Measurements from ENCODE around the gene PRDM5. TPM values are rescaled to one million over a fixed set of nuclear protein-coding genes. Genes with fewer than 3 reads are reported as not detected.

The PRDM5 gene
- total RNA-seq, 1 experiment from 2014 or later: 0.85 TPM

DNA sequence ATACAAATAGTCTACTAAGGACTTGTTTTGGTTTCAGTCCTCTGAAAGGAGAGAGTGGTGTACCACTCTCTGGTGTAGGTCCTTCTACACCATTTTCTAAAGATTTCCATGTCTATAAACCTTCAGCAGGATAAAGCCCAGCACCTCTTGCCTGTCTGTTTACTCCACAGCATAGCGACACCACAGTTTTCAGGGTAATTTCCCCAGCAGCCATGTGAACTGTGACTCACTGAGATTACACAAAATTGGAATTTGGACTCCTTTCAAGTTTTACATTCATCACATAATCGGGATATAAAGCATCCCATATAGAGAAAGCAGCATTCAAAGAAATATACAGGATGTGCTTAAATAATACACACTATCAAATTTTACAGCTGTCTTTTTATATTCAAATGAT, 229.6 kb downstream of the PRDM5 start:
- H2AFZ ChIP-seq: no peak overlapping the region
- no TSS peak for BruUV-seq (replicated peaks)
- H3F3A ChIP-seq (ENCODE audit: insufficient read depth, low read depth): no peaks in the 10 kb centered on the region
- no peaks in the 10 kb centered on the region for H3K9me2 ChIP-seq (ENCODE audit: insufficient read depth)
- ChIA-PET CTCF (no interaction called here), POLR2A (ENCODE audit: unreplicated experiment) (no interaction called here)
- H3K4me3 ChIP-seq: no peak overlapping the region
- H3K27ac ChIP-seq: no peak overlapping the region
- H3K27me3 ChIP-seq (ENCODE audit: insufficient read depth, low read depth): no peaks in the 10 kb centered on the region
- H3K36me3 ChIP-seq (ENCODE audit: low read depth): no peaks in the 10 kb centered on the region
- no peaks in the 10 kb centered on the region for H3K79me2 ChIP-seq (ENCODE audit: low read depth)
- H4K20me1 ChIP-seq (ENCODE audit: insufficient read depth): no peaks in the 10 kb centered on the region
- intact Hi-C loops (cut with micrococcal nuclease; ENCODE audit: unreplicated experiment): no loop called here
- H3K9me3 ChIP-seq (ENCODE audit: insufficient read depth, low read depth): no peaks in the 10 kb centered on the region
- DNase-seq: peak in 1 of 2 experiments; percentile 3
- no peaks in the 10 kb centered on the region for H3K4me1 ChIP-seq (replicated peaks; ENCODE audit: insufficient read depth)
- TF ChIP-seq, protein P1, sequence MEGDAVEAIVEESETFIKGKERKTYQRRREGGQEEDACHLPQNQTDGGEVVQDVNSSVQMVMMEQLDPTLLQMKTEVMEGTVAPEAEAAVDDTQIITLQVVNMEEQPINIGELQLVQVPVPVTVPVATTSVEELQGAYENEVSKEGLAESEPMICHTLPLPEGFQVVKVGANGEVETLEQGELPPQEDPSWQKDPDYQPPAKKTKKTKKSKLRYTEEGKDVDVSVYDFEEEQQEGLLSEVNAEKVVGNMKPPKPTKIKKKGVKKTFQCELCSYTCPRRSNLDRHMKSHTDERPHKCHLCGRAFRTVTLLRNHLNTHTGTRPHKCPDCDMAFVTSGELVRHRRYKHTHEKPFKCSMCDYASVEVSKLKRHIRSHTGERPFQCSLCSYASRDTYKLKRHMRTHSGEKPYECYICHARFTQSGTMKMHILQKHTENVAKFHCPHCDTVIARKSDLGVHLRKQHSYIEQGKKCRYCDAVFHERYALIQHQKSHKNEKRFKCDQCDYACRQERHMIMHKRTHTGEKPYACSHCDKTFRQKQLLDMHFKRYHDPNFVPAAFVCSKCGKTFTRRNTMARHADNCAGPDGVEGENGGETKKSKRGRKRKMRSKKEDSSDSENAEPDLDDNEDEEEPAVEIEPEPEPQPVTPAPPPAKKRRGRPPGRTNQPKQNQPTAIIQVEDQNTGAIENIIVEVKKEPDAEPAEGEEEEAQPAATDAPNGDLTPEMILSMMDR (conservative IDR thresholded peaks at IDR 0.05): no peak
- TF ChIP-seq EZH2 (IDR thresholded peaks at IDR 0.05; ENCODE audit: low read depth): no peak
- H3K4me2 ChIP-seq: no peak overlapping the region

DNA sequence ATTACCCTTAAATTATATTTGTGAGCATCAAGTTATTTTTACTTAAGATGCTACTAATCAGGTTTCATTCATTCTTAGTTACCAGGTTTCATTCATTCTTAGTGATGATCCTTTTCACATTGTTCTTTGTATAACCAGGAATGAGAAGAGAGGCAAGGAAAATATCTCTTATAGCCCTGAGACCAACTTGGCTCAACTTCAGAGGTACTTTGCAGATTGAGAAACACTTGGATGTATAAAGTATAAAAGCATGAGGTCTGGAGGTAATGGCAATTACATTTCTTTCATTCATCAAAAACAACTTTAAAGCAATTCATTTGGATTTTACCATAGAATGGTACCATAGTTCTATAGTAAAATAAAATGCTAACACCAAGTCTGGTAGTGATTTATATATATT, 231.0 kb downstream of the PRDM5 start:
- H3K9me3 ChIP-seq (ENCODE audit: insufficient read depth, low read depth): no peaks in the 10 kb centered on the region
- no peaks in the 10 kb centered on the region for H3K79me2 ChIP-seq (ENCODE audit: low read depth)
- no TSS peak for BruUV-seq (replicated peaks)
- no peak overlapping the region for H3K27ac ChIP-seq
- no peak overlapping the region for H2AFZ ChIP-seq
- no peaks in the 10 kb centered on the region for H4K20me1 ChIP-seq (ENCODE audit: insufficient read depth)
- no peak overlapping the region for H3K4me2 ChIP-seq
- H3K36me3 ChIP-seq (ENCODE audit: low read depth): no peaks in the 10 kb centered on the region
- intact Hi-C loops (cut with micrococcal nuclease; ENCODE audit: unreplicated experiment): no loop called here
- ChIA-PET CTCF (no interaction called here), POLR2A (ENCODE audit: unreplicated experiment) (no interaction called here)
- no peak overlapping the region for H3K4me3 ChIP-seq
- H3F3A ChIP-seq (ENCODE audit: insufficient read depth, low read depth): no peaks in the 10 kb centered on the region
- H3K4me1 ChIP-seq (replicated peaks; ENCODE audit: insufficient read depth): no peaks in the 10 kb centered on the region
- TF ChIP-seq, protein P1 (conservative IDR thresholded peaks at IDR 0.05): no peak
- no peak for TF ChIP-seq EZH2 (IDR thresholded peaks at IDR 0.05; ENCODE audit: low read depth)
- DNase-seq: no peak
- H3K9me2 ChIP-seq (ENCODE audit: insufficient read depth): no peaks in the 10 kb centered on the region
- H3K27me3 ChIP-seq (ENCODE audit: insufficient read depth, low read depth): no peaks in the 10 kb centered on the region

DNA sequence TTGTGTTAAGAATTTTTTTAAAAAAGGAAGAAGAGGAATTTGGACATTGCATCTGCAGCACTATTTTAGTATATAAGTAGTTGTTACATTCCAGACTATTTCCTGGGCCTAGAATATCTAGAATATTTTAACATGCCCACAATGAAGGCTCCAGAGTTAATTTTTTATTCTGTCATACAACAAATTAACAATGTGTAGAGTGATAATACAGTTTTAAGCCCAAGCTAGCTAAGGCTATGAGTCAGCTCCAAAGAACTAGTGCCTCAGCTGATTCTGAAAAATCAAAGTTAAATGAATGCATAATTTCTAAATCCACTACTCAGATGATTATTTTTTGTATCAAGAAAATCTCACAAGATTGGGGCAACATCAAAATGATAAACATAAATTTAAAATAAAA, 231.4 kb downstream of the PRDM5 start:
- no peaks in the 10 kb centered on the region for H3K79me2 ChIP-seq (ENCODE audit: low read depth)
- H3K4me3 ChIP-seq: no peak overlapping the region
- no peak overlapping the region for H3K4me2 ChIP-seq
- no peak overlapping the region for H3K27ac ChIP-seq
- no peaks in the 10 kb centered on the region for H3K4me1 ChIP-seq (replicated peaks; ENCODE audit: insufficient read depth)
- DNase-seq: no peak
- H3K9me2 ChIP-seq (ENCODE audit: insufficient read depth): no peaks in the 10 kb centered on the region
- no TSS peak for BruUV-seq (replicated peaks)
- no peaks in the 10 kb centered on the region for H3K36me3 ChIP-seq (ENCODE audit: low read depth)
- no peaks in the 10 kb centered on the region for H3F3A ChIP-seq (ENCODE audit: insufficient read depth, low read depth)
- intact Hi-C loops (cut with micrococcal nuclease; ENCODE audit: unreplicated experiment): no loop called here
- H3K9me3 ChIP-seq (ENCODE audit: insufficient read depth, low read depth): no peaks in the 10 kb centered on the region
- H2AFZ ChIP-seq: no peak overlapping the region
- no peaks in the 10 kb centered on the region for H4K20me1 ChIP-seq (ENCODE audit: insufficient read depth)
- CTCF ChIA-PET: no interaction called here
- POLR2A ChIA-PET (ENCODE audit: unreplicated experiment): no interaction called here
- H3K27me3 ChIP-seq (ENCODE audit: insufficient read depth, low read depth): no peaks in the 10 kb centered on the region
- TF ChIP-seq, protein P1 (conservative IDR thresholded peaks at IDR 0.05): no peak
- no peak for TF ChIP-seq EZH2 (IDR thresholded peaks at IDR 0.05; ENCODE audit: low read depth)
